Activated T-helper 1 cell treated with anti-CD3 and anti-CD28 coated beads, Interleukin-2, amount 50 U/mL, for 16 hours (primary cell): ENCODE data around the gene ALKBH1.
"Not testable (repeated sequence)": the region's sequence is repeated elsewhere in the genome, so short reads cannot be mapped to it uniquely, and the experiment has no call there.

Experiments used
- DNase-seq, 2 donors: peaks; one replicate each; pipeline ENCODE4 v3.0.0-alpha.2; 2020; ENCODE audit warnings: low read depth in 1 of 2, low spot score in 1 of 2

Gene ALKBH1

GRCh38 chr14:77707724-77708408 lies at the start of gene ALKBH1, which contains the start of gene SLIRP:
Gene ALKBH1, minus strand, starts transcription at chr14:77708023. Its CDS starts 19 bp downstream, at chr14:77708004.
Gene SLIRP, plus strand, starts transcription at chr14:77708103. Its CDS starts 9 bp downstream, at chr14:77708112.
- peak; percentile 69 to 80 for DNase-seq

- no peak for DNase-seq
Observed at GRCh38 chr14:77752799-77753516, 45.1 kb upstream of the ALKBH1 start.

- no peak for DNase-seq
Observed at GRCh38 chr14:77752266-77752665, 44.4 kb upstream of the ALKBH1 start.

GRCh38 chr14:77747425-77747824 lies 39.6 kb upstream of the ALKBH1 start:
- not testable (repeated sequence) for DNase-seq

- DNase-seq = no peak
Observed at GRCh38 chr14:77746064-77746702, 38.4 kb upstream of the ALKBH1 start.

- no peak for DNase-seq
Observed at GRCh38 chr14:77741438-77741837, 33.6 kb upstream of the ALKBH1 start.

GRCh38 chr14:77738559-77739250 lies 30.9 kb upstream of the ALKBH1 start:
- DNase-seq = no peak

GRCh38 chr14:77730976-77731497 lies 23.2 kb upstream of the ALKBH1 start:
- DNase-seq = no peak

GRCh38 chr14:77722301-77722700 lies 14.5 kb upstream of the ALKBH1 start:
- DNase-seq = no peak

- DNase-seq = no peak
Observed at GRCh38 chr14:77721437-77721836, 13.6 kb upstream of the ALKBH1 start.

- DNase-seq = no peak
Observed at GRCh38 chr14:77717608-77718305, 9.9 kb upstream of the ALKBH1 start.

- no peak for DNase-seq
Observed at GRCh38 chr14:77714926-77715325, 7.1 kb upstream of the ALKBH1 start.

GRCh38 chr14:77710364-77710763 lies 2.5 kb upstream of the ALKBH1 start:
- DNase-seq = no peak

- DNase-seq = no peak
Observed at GRCh38 chr14:77709412-77709811, 1.6 kb upstream of the ALKBH1 start.

GRCh38 chr14:77708749-77709148 lies 926 bp upstream of the ALKBH1 start:
- DNase-seq = no peak

- DNase-seq = no peak
Observed at GRCh38 chr14:77707355-77707723, 484 bp downstream of the ALKBH1 start.

- no peak for DNase-seq
Observed at GRCh38 chr14:77691259-77691658, 16.6 kb downstream of the ALKBH1 start.

- DNase-seq = no peak
Observed at GRCh38 chr14:77682158-77682553, 25.7 kb downstream of the ALKBH1 start.

GRCh38 chr14:77681196-77682157 lies 26.3 kb downstream of the ALKBH1 start:
- DNase-seq = no peak

GRCh38 chr14:77674931-77675330 lies 32.9 kb downstream of the ALKBH1 start:
- no peak for DNase-seq
